Fibroblast of lung (primary cell): ENCODE measurements around the gene SENP8. TPM values are rescaled to one million over a fixed set of nuclear protein-coding genes. Genes with fewer than 3 reads are reported as not detected.

ENCODE experiments used
- DNase-seq, 2 donors: peaks; one replicate each; pipeline versions ENCODE4 v3.0.0 to v3.0.0-alpha.2; 2010; ENCODE audit warnings: low read depth in 2 of 2
- H2AFZ ChIP-seq: 2 replicates; pipeline ENCODE4 v1.5.1; 2012; ENCODE audit warnings: low read length, control low read depth, inconsistent platforms
- H3K27ac ChIP-seq: 2 replicates; pipeline ENCODE4 v1.5.1; 2011; ENCODE audit warnings: low read length, control low read depth; ENCODE audit not compliant: insufficient read depth
- H3K27me3 ChIP-seq: 2 replicates; pipeline ENCODE4 v1.5.1; 2011; ENCODE audit warnings: mild to moderate bottlenecking, low read length; ENCODE audit not compliant: control insufficient read depth, insufficient read depth
- H3K36me3 ChIP-seq: 2 replicates; pipeline ENCODE4 v1.5.1; 2011; ENCODE audit warnings: low read length; ENCODE audit not compliant: control insufficient read depth, insufficient read depth
- H3K4me1 ChIP-seq: 2 replicates; pipeline ENCODE4 v1.5.1; 2011; ENCODE audit warnings: low read length; ENCODE audit not compliant: control insufficient read depth, insufficient read depth; ENCODE audit errors: extremely low read depth
- H3K4me2 ChIP-seq: 2 replicates; pipeline ENCODE4 v1.5.1; 2011; ENCODE audit warnings: low read length, control low read depth; ENCODE audit not compliant: insufficient read depth; ENCODE audit errors: extremely low read depth
- H3K4me3 ChIP-seq, 4 experiments: fragments of 200-600 bp in 1 of 4; sonication (generic) in 1 of 4; replicated peaks in 1 of 4; 2 replicates each; pipeline ENCODE4 v1.5.1; 2011 to 2016; ENCODE audit warnings: low read length in 4 of 4, low read depth in 3 of 4, mild to moderate bottlenecking in 3 of 4, control low read depth in 2 of 4, inconsistent platforms in 1 of 4, mixed read lengths in 1 of 4; ENCODE audit not compliant: insufficient read depth in 1 of 4; ENCODE audit errors: control extremely low read depth in 1 of 4
- H3K79me2 ChIP-seq: 2 replicates; pipeline ENCODE4 v1.5.1; 2012; ENCODE audit warnings: mild to moderate bottlenecking, low read length, inconsistent platforms; ENCODE audit not compliant: control insufficient read depth, insufficient read depth
- H3K9ac ChIP-seq: 2 replicates; pipeline ENCODE4 v1.5.1; 2011; ENCODE audit warnings: mild to moderate bottlenecking, low read length, control low read depth; ENCODE audit not compliant: insufficient read depth
- H3K9me3 ChIP-seq: 2 replicates; pipeline ENCODE4 v1.5.1; 2012; ENCODE audit warnings: low read depth, low read length; ENCODE audit not compliant: control insufficient read depth, insufficient read depth
- H4K20me1 ChIP-seq: 2 replicates; pipeline ENCODE4 v1.5.1; 2011; ENCODE audit warnings: low read length; ENCODE audit not compliant: control insufficient read depth, insufficient read depth; ENCODE audit errors: extremely low read depth
- EZH2 ChIP-seq: IDR thresholded peaks from 2 replicates; pipeline ENCODE4 v1.5.1; 2012; ENCODE audit warnings: low read length, control low read depth, mild to moderate bottlenecking; ENCODE audit errors: missing control alignments
- polyA plus RNA-seq, 2 donors: library from polyadenylated mRNA; depleted of rRNA in 1 of 2; stranded (reverse) in 1 of 2; unstranded in 1 of 2; fragments of >200 nt; gene quantifications; 2 replicates each; pipeline ENCODE4 v1.2.1, GENCODE V29; 2011 to 2012; ENCODE audit warnings: missing spikeins in 1 of 2
- total RNA-seq: library from RNA; depleted of rRNA; stranded (reverse); fragments of >200 nt; gene quantifications from 2 replicates; pipeline ENCODE4 v1.2.1, GENCODE V29; 2014
- TF ChIP-seq, protein P1 (sequence below), 2 donors: IDR thresholded peaks in 1 of 2; conservative IDR thresholded peaks in 1 of 2; 1 replicate in 1 of 2; 2 replicates in 1 of 2; pipeline ENCODE4 v1.5.1; 2011 to 2012; ENCODE audit warnings: low read length in 2 of 2, control low read depth in 1 of 2, inconsistent platforms in 1 of 2, low read depth in 1 of 2, mild to moderate bottlenecking in 1 of 2

SENP8 gene
- total and polyA plus RNA-seq, 2 donors (not counting 1 experiment from before 2014, with no cell fraction given) = 3.0 to 3.5 TPM

DNA sequence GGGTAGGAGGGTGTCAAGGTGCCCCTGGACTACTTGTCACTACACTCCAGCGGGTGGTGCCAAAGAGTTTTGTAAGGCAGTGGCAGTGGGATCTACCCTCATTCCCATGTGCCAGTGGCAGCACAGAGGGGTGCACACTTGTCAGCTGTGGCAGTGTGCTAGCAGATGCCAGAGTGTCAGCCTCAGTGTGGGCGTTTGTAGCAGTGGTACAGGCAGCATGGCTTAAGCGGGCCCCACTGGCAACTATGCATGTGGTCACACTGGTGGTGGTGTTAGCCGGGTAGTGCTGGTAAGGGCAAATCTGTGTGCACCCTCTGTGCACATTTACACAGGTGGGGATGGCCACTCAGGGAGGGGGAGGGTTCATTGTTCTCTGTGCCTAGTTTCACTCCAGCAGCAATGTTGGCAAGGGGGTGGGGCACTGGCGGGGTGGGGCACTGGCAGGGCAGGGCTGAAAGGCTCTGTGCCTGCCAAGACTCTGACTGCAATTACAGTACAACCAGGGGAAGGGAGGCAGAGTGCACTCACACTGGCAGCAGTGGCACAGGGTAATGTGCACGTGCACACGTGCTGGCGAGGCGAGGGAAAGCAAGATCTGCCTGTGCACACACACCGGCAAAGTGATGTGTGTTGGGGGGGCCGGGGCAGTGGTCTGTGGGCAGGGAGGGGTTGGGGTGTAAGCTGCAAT is 32.0 kb upstream of the SENP8 start:
- TF ChIP-seq, protein P1, sequence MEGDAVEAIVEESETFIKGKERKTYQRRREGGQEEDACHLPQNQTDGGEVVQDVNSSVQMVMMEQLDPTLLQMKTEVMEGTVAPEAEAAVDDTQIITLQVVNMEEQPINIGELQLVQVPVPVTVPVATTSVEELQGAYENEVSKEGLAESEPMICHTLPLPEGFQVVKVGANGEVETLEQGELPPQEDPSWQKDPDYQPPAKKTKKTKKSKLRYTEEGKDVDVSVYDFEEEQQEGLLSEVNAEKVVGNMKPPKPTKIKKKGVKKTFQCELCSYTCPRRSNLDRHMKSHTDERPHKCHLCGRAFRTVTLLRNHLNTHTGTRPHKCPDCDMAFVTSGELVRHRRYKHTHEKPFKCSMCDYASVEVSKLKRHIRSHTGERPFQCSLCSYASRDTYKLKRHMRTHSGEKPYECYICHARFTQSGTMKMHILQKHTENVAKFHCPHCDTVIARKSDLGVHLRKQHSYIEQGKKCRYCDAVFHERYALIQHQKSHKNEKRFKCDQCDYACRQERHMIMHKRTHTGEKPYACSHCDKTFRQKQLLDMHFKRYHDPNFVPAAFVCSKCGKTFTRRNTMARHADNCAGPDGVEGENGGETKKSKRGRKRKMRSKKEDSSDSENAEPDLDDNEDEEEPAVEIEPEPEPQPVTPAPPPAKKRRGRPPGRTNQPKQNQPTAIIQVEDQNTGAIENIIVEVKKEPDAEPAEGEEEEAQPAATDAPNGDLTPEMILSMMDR (conservative IDR thresholded peaks at IDR 0.05 in 1 of 2, IDR thresholded peaks at IDR 0.05 in 1 of 2; ENCODE audit: low read depth in 1 of 2, low read length in 2 of 2) = no peak
- no peak for TF ChIP-seq EZH2
- H3K27me3 ChIP-seq = no peaks in the 10 kb centered on the region
- H3K4me3 ChIP-seq = no peak overlapping the region
- no peak overlapping the region for H3K4me2 ChIP-seq
- no peaks in the 10 kb centered on the region for H3K9me3 ChIP-seq
- H2AFZ ChIP-seq = no peak overlapping the region
- H3K9ac ChIP-seq = no peak overlapping the region
- H3K36me3 ChIP-seq = no peaks in the 10 kb centered on the region
- no peaks in the 10 kb centered on the region for H3K79me2 ChIP-seq
- no peak for DNase-seq
- no peak overlapping the region for H3K27ac ChIP-seq
- no peaks in the 10 kb centered on the region for H4K20me1 ChIP-seq
- H3K4me1 ChIP-seq = no peaks in the 10 kb centered on the region

DNA sequence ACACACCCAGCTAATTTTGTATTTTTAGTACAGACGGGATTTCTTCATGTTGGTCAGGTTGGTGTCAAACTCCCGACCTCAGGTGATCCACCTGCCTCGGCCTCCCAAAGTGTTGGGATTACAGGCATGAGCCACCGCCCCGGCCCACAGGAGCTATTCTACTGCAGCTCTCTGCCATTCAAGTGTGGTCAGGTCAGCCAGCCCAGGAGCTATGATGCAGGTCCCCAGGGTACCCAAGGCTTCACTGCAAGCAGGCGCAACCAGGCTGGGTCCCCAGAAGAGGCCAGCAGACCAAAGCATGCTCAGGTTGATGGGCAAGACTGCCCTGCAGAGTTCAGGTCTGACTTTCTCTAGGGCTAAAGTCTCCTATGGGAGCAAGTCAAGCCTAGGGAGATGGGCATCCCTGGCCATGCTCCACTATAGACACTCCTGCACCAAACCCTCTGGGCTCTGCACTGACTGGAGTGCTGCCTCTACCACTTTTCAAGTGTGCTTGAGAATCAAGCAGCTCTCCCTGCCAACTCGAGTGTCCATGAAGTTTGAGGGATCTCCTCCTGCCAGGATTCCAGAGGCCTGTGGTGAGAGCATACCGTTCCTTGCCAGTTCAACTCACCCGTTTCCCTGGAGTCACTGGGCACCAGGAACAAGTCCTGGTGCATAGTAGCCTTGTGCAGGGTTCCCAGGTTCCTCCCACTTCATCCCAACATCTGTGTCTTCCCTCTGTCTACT is 31.1 kb upstream of the SENP8 start:
- DNase-seq = no peak
- Histone ChIP-seq H3K4me2 (no peak overlapping the region), H4K20me1 (no peaks in the 10 kb centered on the region), H3K4me3 (no peak overlapping the region), H3K27ac (no peak overlapping the region), H3K9ac (no peak overlapping the region), H3K4me1 (no peaks in the 10 kb centered on the region), H3K36me3 (no peaks in the 10 kb centered on the region), H3K9me3 (no peaks in the 10 kb centered on the region), H3K79me2 (no peaks in the 10 kb centered on the region), H2AFZ (no peak overlapping the region), H3K27me3 (no peaks in the 10 kb centered on the region)
- no peak for TF ChIP-seq EZH2
- TF ChIP-seq, protein P1 (conservative IDR thresholded peaks at IDR 0.05 in 1 of 2, IDR thresholded peaks at IDR 0.05 in 1 of 2; ENCODE audit: low read depth in 1 of 2, low read length in 2 of 2) = no peak

DNA sequence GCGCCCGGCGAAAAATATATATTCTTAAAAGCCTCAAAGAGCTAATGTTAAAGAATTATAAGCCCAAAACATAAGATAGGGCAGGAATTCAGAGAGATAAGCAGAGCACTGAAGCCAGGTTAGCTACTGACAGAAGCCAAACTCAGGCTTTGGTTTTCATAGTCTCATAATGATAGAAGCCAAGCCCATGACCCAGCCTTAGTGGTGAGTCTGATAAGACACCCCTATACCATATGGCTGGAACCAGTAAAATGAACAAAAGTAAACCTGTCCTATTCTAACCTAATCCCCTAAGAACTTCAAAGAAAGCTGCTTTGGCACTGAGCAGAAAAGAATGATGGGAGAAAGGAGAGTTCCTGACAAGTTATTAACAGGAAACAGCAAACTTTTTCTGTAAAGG is 26.2 kb upstream of the SENP8 start:
- Histone ChIP-seq H3K27me3 (no peaks in the 10 kb centered on the region), H3K4me2 (no peak overlapping the region), H2AFZ (no peak overlapping the region), H3K9me3 (no peaks in the 10 kb centered on the region), H3K36me3 (no peaks in the 10 kb centered on the region), H3K4me1 (no peaks in the 10 kb centered on the region), H3K79me2 (no peaks in the 10 kb centered on the region), H4K20me1 (no peaks in the 10 kb centered on the region), H3K9ac (no peak overlapping the region), H3K4me3 (no peak overlapping the region), H3K27ac (no peak overlapping the region)
- TF ChIP-seq EZH2 = no peak
- TF ChIP-seq, protein P1 (conservative IDR thresholded peaks at IDR 0.05 in 1 of 2, IDR thresholded peaks at IDR 0.05 in 1 of 2; ENCODE audit: low read depth in 1 of 2, low read length in 2 of 2) = no peak
- DNase-seq = no peak
